SK-N-SH treated with all-trans-retinoic acid at 6 μM for 48 hours (cell line): Measurements from ENCODE around the gene AMACR.

Source experiments
- ATAC-seq: fragments of 200-7000 bp; cut with Tn5 transposase; 3 replicates; pipeline ENCODE4 v1.9.1; 2020; ENCODE audit warnings: mild to moderate bottlenecking, moderate library complexity
- ARNTL ChIP-seq: fragments of 450-650 bp; formaldehyde crosslinking; IDR thresholded peaks from 2 replicates; pipeline ENCODE4 v1.5.0; 2020; ENCODE audit warnings: low read depth, mild to moderate bottlenecking, moderate library complexity, borderline replicate concordance
- BACH2 ChIP-seq: fragments of 250-450 bp; sonication (Bioruptor Pico); IDR thresholded peaks from 2 replicates; pipeline ENCODE4 v1.9.0; 2021; ENCODE audit warnings: mild to moderate bottlenecking, borderline replicate concordance
- CREB5 ChIP-seq: fragments of 250-450 bp; sonication (Bioruptor Pico); IDR thresholded peaks from 2 replicates; pipeline ENCODE4 v1.5.1; 2020; ENCODE audit warnings: low read depth, mild to moderate bottlenecking, moderate library complexity
- CSDC2 ChIP-seq: fragments of 250-450 bp; sonication (Bioruptor Pico); IDR thresholded peaks from 2 replicates; pipeline ENCODE4 v1.5.0; 2020; ENCODE audit warnings: mild to moderate bottlenecking, moderate library complexity
- CSRNP3 ChIP-seq: fragments of 250-450 bp; sonication (Bioruptor Pico); IDR thresholded peaks from 2 replicates; pipeline ENCODE4 v1.5.1; 2021; ENCODE audit warnings: mild to moderate bottlenecking, moderate library complexity
- ESRRG ChIP-seq: fragments of 250-450 bp; sonication (Bioruptor Pico); IDR thresholded peaks from 2 replicates; pipeline ENCODE4 v1.6.1; 2021; ENCODE audit warnings: mild to moderate bottlenecking
- GLIS3 ChIP-seq: fragments of 250-450 bp; sonication (Bioruptor Pico); IDR thresholded peaks from 2 replicates; pipeline ENCODE4 v1.5.0; 2020; ENCODE audit warnings: mild to moderate bottlenecking, moderate library complexity
- ISL1 ChIP-seq: fragments of 250-450 bp; sonication (Bioruptor Pico); IDR thresholded peaks from 2 replicates; pipeline ENCODE4 v2.1.2; 2022; ENCODE audit warnings: mild to moderate bottlenecking, moderate library complexity
- OSR1 ChIP-seq: fragments of 250-450 bp; sonication (Bioruptor Pico); IDR thresholded peaks from 2 replicates; pipeline ENCODE4 v1.8.0; 2022; ENCODE audit warnings: moderate library complexity, mild to moderate bottlenecking, inconsistent platforms
- PATZ1 ChIP-seq: fragments of 250-450 bp; sonication (Bioruptor Pico); IDR thresholded peaks from 2 replicates; pipeline ENCODE4 v1.8.0; 2020; ENCODE audit warnings: mild to moderate bottlenecking, moderate library complexity, borderline replicate concordance
- POU6F1 ChIP-seq: fragments of 250-450 bp; sonication (Bioruptor Pico); IDR thresholded peaks from 2 replicates; pipeline ENCODE4 v1.8.0; 2021; ENCODE audit warnings: low read depth, mild to moderate bottlenecking, moderate library complexity, borderline replicate concordance
- PPARA ChIP-seq: fragments of 250-450 bp; sonication (Bioruptor Pico); IDR thresholded peaks from 2 replicates; pipeline ENCODE4 v1.5.0; 2020; ENCODE audit warnings: mild to moderate bottlenecking, borderline replicate concordance
- RARB ChIP-seq: fragments of 250-450 bp; sonication (Bioruptor Pico); IDR thresholded peaks from 2 replicates; pipeline ENCODE4 v1.8.0; 2021; ENCODE audit warnings: mild to moderate bottlenecking, moderate library complexity
- SNAI2 ChIP-seq: fragments of 250-450 bp; sonication (Bioruptor Pico); IDR thresholded peaks from 2 replicates; pipeline ENCODE4 v1.5.0; 2020; ENCODE audit warnings: mild to moderate bottlenecking, moderate library complexity
- TCF4 ChIP-seq: fragments of 250-450 bp; sonication (Bioruptor Pico); IDR thresholded peaks from 2 replicates; pipeline ENCODE4 v1.8.0; 2021; ENCODE audit warnings: mild to moderate bottlenecking, moderate library complexity, borderline replicate concordance
- TOX ChIP-seq: fragments of 250-450 bp; sonication (Bioruptor Pico); IDR thresholded peaks from 2 replicates; pipeline ENCODE4 v1.8.0; 2021; ENCODE audit warnings: mild to moderate bottlenecking, moderate library complexity, borderline replicate concordance
- TSHZ2 ChIP-seq: fragments of 250-450 bp; sonication (Bioruptor Pico); IDR thresholded peaks from 2 replicates; pipeline ENCODE4 v1.5.0; 2020; ENCODE audit warnings: mild to moderate bottlenecking, moderate library complexity
- ZFP3 ChIP-seq: fragments of 250-450 bp; sonication (Bioruptor Pico); IDR thresholded peaks from 2 replicates; pipeline ENCODE4 v1.5.0; 2020; ENCODE audit warnings: mild to moderate bottlenecking, moderate library complexity
- ZFP30 ChIP-seq: fragments of 450-650 bp; formaldehyde crosslinking; IDR thresholded peaks from 2 replicates; pipeline ENCODE4 v1.5.0; 2022; ENCODE audit warnings: mild to moderate bottlenecking, moderate library complexity
- ZNF565 ChIP-seq: fragments of 450-650 bp; formaldehyde crosslinking; conservative IDR thresholded peaks from 2 replicates; pipeline ENCODE4 v1.5.0; 2020; ENCODE audit warnings: low read depth, mild to moderate bottlenecking, moderate library complexity
- ZNF70 ChIP-seq: fragments of 450-650 bp; formaldehyde crosslinking; IDR thresholded peaks from 2 replicates; pipeline ENCODE4 v1.5.0; 2020; ENCODE audit warnings: mild to moderate bottlenecking, moderate library complexity
- ZNF8 ChIP-seq: fragments of 450-650 bp; formaldehyde crosslinking; IDR thresholded peaks from 2 replicates; pipeline ENCODE4 v1.5.0; 2020; ENCODE audit warnings: mild to moderate bottlenecking, moderate library complexity

The AMACR gene

GRCh38 chr5:33973271-33973670 lies 34.6 kb downstream of the AMACR start:
- TF ChIP-seq PPARA (no peak), TCF4 (CRISPR knock-in tag) (no peak), ZNF8 (CRISPR knock-in tag) (no peak), PATZ1 (no peak), ISL1 (CRISPR knock-in tag) (no peak), ARNTL (no peak), CSDC2 (CRISPR knock-in tag) (no peak), ESRRG (no peak), CREB5 (CRISPR knock-in tag) (no peak), RARB (CRISPR knock-in tag) (no peak), CSRNP3 (CRISPR knock-in tag) (no peak), POU6F1 (no peak), TOX (CRISPR knock-in tag) (no peak), TSHZ2 (no peak), ZNF70 (CRISPR knock-in tag) (no peak), ZNF565 (no peak), GLIS3 (CRISPR knock-in tag) (no peak)
- ATAC-seq, result no peak

GRCh38 chr5:33969572-33970452 lies 38.0 kb downstream of the AMACR start:
- TF ChIP-seq ZFP30 (CRISPR knock-in tag) (no peak), GLIS3 (CRISPR knock-in tag) (no peak), ZNF8 (CRISPR knock-in tag) (no peak), CSDC2 (CRISPR knock-in tag) (no peak), ESRRG (no peak), ARNTL (no peak), RARB (CRISPR knock-in tag) (no peak), TSHZ2 (no peak), ZFP3 (CRISPR knock-in tag) (no peak), ZNF565 (no peak), BACH2 (CRISPR knock-in tag) (no peak), ISL1 (CRISPR knock-in tag) (no peak), OSR1 (CRISPR knock-in tag) (no peak), SNAI2 (CRISPR knock-in tag) (no peak)
- TF ChIP-seq, all 23 proteins: peak for 0
- ATAC-seq, result peak; percentile 92
